Osteoblast (primary cell): ENCODE data around the gene FRAT2. TPM values are rescaled to one million over a fixed set of nuclear protein-coding genes. Genes with fewer than 3 reads are reported as not detected.

Experiments used
- DNase-seq: peaks from one replicate; pipeline ENCODE4 v3.0.0; 2011; ENCODE audit warnings: low spot score, mixed read lengths; ENCODE audit not compliant: insufficient read length; ENCODE audit errors: missing footprints
- H2AFZ ChIP-seq: 2 replicates; pipeline ENCODE4 v1.6.0; 2011; ENCODE audit warnings: mild to moderate bottlenecking, low read length
- H3K27ac ChIP-seq: 2 replicates; pipeline ENCODE4 v1.5.1; 2011; ENCODE audit warnings: mild to moderate bottlenecking, low read depth, low read length, moderate library complexity
- H3K27me3 ChIP-seq: 2 replicates; pipeline ENCODE4 v1.6.0; 2012; ENCODE audit warnings: mild to moderate bottlenecking, control low read depth, inconsistent platforms, low read length, moderate library complexity; ENCODE audit not compliant: insufficient read depth
- H3K36me3 ChIP-seq: 2 replicates; pipeline ENCODE4 v1.5.1; 2011; ENCODE audit warnings: mild to moderate bottlenecking, low read length, control low read depth, moderate library complexity; ENCODE audit not compliant: insufficient read depth
- H3K4me1 ChIP-seq: 2 replicates; pipeline ENCODE4 v1.5.1; 2011; ENCODE audit warnings: mild to moderate bottlenecking, low read length, control low read depth, moderate library complexity; ENCODE audit not compliant: insufficient read depth
- H3K4me2 ChIP-seq: 2 replicates; pipeline ENCODE4 v1.6.0; 2011; ENCODE audit warnings: mild to moderate bottlenecking, low read length; ENCODE audit not compliant: insufficient read depth
- H3K4me3 ChIP-seq: fragments of 200-600 bp; sonication (generic); 3 replicates; pipeline ENCODE4 v1.5.1; 2012; ENCODE audit warnings: mild to moderate bottlenecking, low read length, inconsistent platforms; ENCODE audit not compliant: insufficient read depth
- H3K79me2 ChIP-seq: 2 replicates; pipeline ENCODE4 v1.6.0; 2012; ENCODE audit warnings: mild to moderate bottlenecking, low read length, control low read depth, inconsistent platforms; ENCODE audit not compliant: insufficient read depth
- H3K9me3 ChIP-seq: 2 replicates; pipeline ENCODE4 v1.5.1; 2011; ENCODE audit warnings: low read depth, low read length, control low read depth
- H4K20me1 ChIP-seq: 2 replicates; pipeline ENCODE4 v1.6.0; 2012; ENCODE audit warnings: mild to moderate bottlenecking, low read length, control low read depth; ENCODE audit not compliant: insufficient read depth
- total RNA-seq: library from RNA; depleted of rRNA; stranded (reverse); fragments of >200 nt; gene quantifications from 2 replicates; pipeline ENCODE4 v1.2.3, GENCODE V29; 2012
- TF ChIP-seq, protein P1 (sequence below): IDR thresholded peaks from 2 replicates; pipeline ENCODE4 v1.5.1; 2011; ENCODE audit warnings: mild to moderate bottlenecking, low read depth, low read length, moderate library complexity; ENCODE audit errors: extremely low read depth

The FRAT2 gene, protein sequence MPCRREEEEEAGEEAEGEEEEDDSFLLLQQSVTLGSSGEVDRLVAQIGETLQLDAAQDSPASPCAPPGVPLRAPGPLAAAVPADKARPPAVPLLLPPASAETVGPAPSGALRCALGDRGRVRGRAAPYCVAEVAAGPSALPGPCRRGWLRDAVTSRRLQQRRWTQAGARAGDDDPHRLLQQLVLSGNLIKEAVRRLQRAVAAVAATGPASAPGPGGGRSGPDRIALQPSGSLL
- total RNA-seq: 8.0 and 9.4 TPM in 2 replicates

DNA sequence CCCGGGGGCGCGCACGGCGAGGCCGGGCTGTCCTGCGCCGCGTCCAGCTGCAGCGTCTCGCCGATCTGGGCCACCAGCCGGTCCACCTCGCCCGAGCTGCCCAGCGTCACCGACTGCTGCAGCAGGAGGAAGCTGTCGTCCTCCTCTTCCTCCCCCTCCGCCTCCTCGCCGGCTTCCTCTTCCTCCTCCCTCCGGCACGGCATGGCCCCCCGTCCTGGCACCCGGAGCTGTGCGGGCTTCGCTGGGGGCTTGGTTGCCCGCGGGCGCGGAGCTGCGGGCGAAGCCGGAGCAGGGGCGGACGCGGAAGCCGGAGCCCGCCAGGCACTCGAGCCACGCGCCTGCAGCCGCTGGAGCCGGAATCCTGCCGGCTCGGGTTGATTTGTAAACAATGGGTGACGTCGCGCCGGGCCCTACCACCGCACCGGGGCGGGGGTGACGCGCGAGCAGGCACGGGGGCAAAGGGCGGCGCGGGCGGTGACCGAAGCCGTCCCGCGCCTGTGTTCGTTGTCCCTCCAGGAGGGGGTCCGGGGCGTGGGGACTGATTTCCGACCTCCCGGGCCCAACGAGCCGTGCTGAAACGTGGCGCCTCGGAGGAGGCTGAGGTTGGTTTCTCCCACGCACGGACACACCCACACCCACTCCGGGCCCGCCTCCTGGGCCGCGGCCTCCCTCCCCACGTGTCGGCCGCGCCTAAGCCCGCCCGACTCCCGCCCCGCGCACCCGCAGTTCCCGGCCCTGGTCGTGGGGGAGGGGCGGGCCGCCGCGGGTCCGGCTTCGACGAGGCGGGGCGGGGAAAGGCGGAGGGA is at the start of gene FRAT2:
Gene FRAT2 (minus strand): TSS at position 360 of the 806 bp plus-strand sequence. CDS start 157 bp downstream, at position 203.
- Histone ChIP-seq H3K4me3 (peak within 1 kb of the TSS; percentile 84), H3K27me3 (peaks cover 34% of the 10 kb centered on the region), H3K79me2 (peaks cover 14% of the 10 kb centered on the region), H3K4me2 (peak within 1 kb of the TSS; percentile 90), H2AFZ (peak within 1 kb of the TSS; percentile 92), H3K9me3 (no peaks in the 10 kb centered on the region), H3K4me1 (peaks cover 20% of the 10 kb centered on the region), H3K36me3 (no peaks in the 10 kb centered on the region), H4K20me1 (no peaks in the 10 kb centered on the region), H3K27ac (peak within 1 kb of the TSS; percentile 94)
- TF ChIP-seq, protein P1, sequence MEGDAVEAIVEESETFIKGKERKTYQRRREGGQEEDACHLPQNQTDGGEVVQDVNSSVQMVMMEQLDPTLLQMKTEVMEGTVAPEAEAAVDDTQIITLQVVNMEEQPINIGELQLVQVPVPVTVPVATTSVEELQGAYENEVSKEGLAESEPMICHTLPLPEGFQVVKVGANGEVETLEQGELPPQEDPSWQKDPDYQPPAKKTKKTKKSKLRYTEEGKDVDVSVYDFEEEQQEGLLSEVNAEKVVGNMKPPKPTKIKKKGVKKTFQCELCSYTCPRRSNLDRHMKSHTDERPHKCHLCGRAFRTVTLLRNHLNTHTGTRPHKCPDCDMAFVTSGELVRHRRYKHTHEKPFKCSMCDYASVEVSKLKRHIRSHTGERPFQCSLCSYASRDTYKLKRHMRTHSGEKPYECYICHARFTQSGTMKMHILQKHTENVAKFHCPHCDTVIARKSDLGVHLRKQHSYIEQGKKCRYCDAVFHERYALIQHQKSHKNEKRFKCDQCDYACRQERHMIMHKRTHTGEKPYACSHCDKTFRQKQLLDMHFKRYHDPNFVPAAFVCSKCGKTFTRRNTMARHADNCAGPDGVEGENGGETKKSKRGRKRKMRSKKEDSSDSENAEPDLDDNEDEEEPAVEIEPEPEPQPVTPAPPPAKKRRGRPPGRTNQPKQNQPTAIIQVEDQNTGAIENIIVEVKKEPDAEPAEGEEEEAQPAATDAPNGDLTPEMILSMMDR: no peak
- DNase-seq: peak; percentile 99

DNA sequence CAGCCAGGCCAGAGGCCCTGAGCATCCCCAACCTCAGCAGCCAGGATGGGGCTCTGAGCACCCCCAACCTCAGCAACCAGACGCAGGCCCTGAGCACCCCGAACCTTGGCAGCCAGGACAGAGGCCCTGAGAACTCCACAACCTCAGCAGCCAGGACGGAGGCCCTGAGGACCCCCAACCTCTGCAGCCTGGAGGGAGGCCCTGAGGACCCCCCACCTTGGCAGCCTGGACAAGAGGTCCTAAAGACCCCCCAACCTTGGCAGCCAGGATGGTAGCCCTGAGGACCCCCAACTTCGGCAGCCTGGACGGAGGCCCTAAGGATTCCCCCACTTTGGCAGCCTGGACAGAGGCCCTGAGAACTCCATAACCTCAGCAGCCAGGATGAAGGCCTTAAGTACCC is 49.6 kb upstream of the FRAT2 start:
- H4K20me1 ChIP-seq: no peaks in the 10 kb centered on the region
- H3K36me3 ChIP-seq: peaks cover 56% of the 10 kb centered on the region
- H3K4me2 ChIP-seq: no peak overlapping the region
- H3K9me3 ChIP-seq: no peaks in the 10 kb centered on the region
- TF ChIP-seq, protein P1: no peak
- H2AFZ ChIP-seq: no peak overlapping the region
- H3K4me3 ChIP-seq: no peak overlapping the region
- no peak for DNase-seq
- no peaks in the 10 kb centered on the region for H3K27me3 ChIP-seq
- H3K79me2 ChIP-seq: no peaks in the 10 kb centered on the region
- H3K27ac ChIP-seq: no peak overlapping the region
- no peaks in the 10 kb centered on the region for H3K4me1 ChIP-seq

DNA sequence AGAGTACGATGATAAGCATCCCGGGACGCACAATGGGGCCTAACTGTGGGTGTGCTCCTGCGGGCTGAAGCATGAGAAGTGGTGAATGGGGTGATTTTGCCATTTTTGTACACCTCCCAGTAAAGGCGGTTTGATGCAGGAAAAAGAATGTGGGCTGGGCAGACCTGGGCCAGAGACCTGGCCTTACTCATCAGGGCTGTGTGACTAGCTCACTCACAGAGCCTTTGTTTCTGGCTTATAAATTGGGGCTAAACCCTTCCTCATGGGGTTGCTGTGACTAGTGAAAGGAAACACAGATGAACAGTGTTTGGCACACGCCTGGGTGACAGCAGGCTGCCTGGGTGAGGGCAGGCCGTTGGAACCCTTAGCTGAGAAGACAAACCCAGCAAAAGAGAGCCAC is 48.6 kb upstream of the FRAT2 start:
- DNase-seq: peak; percentile 62
- Histone ChIP-seq H3K79me2 (no peaks in the 10 kb centered on the region), H3K27ac (no peak overlapping the region), H3K27me3 (no peaks in the 10 kb centered on the region), H3K4me1 (no peaks in the 10 kb centered on the region), H3K9me3 (no peaks in the 10 kb centered on the region), H3K4me3 (no peak overlapping the region), H2AFZ (no peak overlapping the region), H4K20me1 (no peaks in the 10 kb centered on the region), H3K4me2 (no peak overlapping the region), H3K36me3 (peaks cover 53% of the 10 kb centered on the region)
- TF ChIP-seq, protein P1: no peak

DNA sequence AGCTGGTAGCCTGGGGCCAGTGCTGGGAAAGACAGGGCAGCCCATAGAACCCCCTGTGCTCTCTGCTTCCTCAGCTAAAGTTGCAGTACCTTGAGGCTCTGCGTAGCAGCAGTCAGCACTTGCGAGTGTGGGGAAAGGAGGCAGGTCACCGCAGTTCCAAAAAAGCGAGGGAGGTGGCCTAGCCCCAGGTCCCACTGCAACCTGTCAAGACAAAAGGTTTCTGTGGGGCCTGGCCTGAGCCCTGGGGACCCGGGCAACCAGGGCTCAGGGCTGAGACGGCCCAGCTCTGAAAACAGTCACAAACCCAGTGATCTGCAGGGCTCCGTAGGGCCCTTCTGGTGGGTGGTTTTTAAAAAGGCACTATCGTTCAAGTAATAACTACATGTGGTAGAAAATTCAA is 47.1 kb upstream of the FRAT2 start:
- no peaks in the 10 kb centered on the region for H3K9me3 ChIP-seq
- TF ChIP-seq, protein P1: no peak

More for the DNA sequence above, 47.1 kb upstream of the FRAT2 start:
- Histone ChIP-seq H3K79me2 (no peaks in the 10 kb centered on the region), H3K27ac (no peak overlapping the region), H3K4me2 (no peak overlapping the region), H3K4me3 (no peak overlapping the region), H2AFZ (no peak overlapping the region), H3K36me3 (peaks cover 63% of the 10 kb centered on the region), H3K27me3 (no peaks in the 10 kb centered on the region), H3K4me1 (no peaks in the 10 kb centered on the region), H4K20me1 (no peaks in the 10 kb centered on the region)
- DNase-seq: no peak
